Measurements from ENCODE around the gene CARD19.
"Not testable (repeated sequence)": the region's sequence is repeated elsewhere in the genome, so short reads cannot be mapped to it uniquely, and the experiment has no call there.

The CARD19 gene

DNA sequence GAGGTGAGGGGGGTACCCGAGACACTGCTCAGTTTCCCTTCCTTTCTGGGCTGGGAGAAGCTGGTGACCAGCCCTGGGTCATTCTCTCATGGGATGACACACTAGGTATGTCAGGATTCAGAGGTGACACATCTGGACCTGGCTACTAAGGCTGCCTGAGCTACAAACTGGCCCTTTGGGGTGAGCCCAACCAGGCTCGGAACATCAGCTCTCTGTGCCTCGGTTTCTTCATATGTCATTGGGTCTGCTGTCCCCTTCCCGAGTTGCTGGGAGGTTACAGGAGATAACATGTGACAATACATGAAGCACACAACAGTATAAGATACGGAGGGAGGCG, 11.8 kb downstream of the CARD19 start:
- no peak for DNase-seq

DNA sequence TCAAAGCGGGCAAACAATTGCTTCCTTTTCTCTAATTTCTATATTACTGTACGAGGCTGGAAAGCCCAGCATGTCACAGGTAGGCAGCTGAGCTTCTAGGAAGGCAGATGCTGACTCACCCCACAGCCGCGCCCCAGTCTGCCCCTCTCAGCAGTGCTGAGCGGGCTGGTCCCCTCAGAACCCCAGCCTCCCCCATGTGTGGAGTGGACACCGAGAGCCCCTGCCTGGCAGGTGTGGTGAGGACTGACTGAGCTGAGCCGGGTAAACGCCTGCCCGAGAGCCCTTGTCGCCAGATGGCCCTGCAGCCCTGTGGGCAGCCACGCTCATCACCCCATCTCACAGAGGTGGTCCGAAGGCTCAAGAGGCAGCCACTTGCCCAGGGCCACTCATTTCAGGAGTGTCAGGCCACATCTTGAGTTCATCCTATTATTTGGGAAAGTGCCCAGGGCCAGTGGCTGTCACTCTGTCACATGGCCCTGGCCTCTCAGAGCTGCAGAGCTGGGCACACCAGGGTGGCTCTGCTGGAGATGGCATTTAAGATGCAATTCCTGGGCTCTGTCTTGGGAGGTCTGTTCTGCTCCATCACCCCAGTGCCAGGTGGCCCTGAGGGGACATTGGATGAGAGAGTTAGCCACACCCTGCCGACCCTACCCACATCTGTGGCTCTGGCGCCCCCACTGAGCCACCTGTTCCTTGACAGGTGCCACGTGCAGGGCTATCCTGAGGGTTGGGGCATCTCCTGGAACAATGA, 12.4 kb downstream of the CARD19 start:
- DNase-seq: no peak

DNA sequence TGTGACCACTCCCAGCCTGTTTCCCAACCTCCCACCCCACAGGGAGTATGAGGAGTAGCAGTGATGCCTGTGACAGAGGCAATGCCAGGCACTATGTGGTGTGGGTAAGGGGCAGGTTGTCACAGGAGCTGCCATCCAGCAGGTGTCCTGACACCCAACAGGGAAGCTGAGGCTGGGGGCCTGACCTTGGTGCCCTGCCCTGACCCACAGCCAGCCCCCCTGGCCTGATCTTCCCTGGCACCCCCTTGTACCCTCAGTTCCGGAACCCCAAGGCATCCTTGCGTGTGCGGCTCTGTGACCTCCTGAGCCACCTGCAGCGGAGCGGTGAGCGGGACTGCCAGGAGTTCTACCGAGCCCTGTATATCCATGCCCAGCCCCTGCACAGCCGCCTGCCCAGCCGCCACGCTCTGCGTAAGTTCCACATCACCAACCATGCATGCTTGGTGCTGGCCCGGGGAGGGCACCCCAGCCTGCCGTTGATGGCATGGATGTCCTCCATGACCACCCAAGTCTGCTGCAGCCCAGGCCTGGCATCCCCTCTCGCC, 14.4 kb downstream of the CARD19 start:
- DNase-seq: no peak

DNA sequence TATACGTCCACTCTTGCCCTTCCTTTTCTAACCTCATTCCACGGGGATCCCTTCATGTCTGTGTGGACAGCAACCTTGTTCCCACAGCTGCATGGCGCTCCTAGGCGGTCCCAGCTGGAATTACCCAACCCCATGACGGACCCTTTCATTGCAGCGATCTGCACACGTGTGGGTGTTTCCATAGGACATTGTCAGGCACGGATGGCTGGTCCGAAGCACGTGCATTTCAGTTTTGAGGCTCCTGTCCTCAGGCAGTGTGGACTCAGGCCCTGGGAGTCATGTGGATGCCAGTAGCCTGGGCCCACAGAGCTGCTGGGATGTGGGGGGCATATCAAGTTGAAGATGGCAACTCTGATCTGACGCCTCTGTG, 15.0 kb downstream of the CARD19 start:
- no peak for DNase-seq

DNA sequence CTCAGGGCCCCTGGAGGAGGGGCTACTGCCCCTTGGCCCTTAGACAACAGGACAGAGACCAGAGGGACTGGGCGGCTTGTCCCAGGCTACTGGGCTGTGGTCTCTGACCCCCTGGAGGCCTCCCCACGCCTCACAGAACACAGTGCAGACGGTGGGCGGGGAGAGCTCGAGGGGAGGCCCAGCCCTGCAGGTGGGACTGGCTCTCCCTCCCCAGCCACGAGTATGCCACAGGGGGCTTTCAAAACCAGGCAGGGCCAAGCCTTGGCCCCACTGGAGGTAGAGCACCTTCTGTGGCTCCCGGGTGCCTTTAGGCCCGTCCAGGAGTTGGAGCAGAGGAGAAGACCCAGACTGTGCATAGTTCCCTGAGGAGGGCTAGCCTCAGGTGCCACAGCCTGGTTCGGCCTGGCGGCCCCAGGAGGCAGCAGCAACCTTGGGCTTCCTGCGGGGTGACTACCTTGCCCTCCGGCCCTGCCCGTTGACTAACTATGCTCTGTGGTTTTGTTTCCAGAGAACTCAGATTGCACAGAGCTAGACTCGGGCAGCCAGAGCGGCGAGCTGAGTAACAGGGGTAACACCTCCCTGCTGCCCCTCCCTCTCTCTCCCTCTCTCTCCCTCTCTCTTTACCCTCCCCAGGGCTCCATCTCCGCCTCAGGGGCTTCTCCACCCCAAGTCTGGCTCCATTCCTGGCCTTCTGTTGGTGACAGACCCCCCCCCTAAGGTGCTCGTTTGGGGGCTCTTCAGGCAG, 15.5 kb downstream of the CARD19 start:
- no peak for DNase-seq

DNA sequence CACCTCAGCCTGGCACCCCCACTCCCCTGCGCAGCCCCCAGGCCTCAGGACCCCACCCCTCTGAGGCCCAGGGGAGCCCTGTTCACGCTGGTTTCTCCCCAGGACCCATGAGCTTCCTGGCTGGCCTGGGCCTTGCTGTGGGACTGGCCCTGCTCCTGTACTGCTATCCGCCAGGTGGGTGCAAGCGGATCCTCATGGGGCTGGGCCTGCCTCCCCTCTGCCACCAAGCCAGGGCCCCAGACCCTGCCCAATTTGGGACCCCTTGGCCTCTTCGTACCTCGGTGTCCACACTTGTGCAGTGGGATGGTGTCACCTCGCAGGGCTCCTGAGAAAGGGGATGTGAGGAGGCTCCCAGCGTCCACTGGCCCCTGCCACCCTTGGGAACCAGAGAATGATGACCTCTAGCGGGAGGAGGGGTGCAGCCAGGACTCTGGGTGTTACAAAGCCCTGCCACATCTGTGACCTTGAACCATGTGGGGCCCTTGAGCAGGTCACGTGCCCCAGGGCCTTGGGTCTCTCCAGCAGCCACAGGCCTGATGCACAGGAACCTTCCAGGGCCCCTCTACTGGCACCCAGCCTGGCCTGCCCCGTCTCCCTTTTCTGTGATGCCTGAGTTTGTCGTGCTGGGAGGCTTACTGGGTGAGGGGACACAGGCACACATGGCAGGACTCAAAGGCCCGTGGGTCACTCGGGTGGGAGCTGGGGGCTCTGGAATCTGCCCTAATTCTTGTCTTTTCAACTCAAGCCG, 16.3 kb downstream of the CARD19 start:
- no peak for DNase-seq

DNA sequence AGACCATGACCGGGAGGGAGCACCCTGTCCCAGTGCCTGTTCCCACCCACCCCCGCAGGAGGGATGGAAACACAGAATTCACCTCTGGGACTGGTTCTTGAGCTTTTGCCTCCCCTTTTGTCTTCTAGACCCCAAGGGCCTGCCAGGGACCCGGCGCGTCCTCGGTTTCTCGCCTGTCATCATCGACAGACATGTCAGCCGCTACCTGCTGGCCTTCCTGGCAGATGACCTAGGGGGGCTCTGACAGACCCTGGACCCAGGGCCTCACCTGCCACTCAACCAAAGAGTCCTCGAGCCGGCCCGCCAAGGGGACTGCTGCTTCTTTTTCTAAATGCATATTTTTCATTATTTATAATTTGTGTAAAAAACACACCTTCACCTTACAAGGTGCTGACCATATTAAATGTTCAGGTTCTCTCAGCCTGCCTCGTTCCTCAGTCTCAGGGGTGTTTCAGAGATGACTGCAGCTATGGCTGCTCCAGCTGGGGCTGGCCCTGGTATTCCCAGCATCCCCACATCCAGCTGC, 16.9 kb downstream of the CARD19 start:
- DNase-seq: no peak

DNA sequence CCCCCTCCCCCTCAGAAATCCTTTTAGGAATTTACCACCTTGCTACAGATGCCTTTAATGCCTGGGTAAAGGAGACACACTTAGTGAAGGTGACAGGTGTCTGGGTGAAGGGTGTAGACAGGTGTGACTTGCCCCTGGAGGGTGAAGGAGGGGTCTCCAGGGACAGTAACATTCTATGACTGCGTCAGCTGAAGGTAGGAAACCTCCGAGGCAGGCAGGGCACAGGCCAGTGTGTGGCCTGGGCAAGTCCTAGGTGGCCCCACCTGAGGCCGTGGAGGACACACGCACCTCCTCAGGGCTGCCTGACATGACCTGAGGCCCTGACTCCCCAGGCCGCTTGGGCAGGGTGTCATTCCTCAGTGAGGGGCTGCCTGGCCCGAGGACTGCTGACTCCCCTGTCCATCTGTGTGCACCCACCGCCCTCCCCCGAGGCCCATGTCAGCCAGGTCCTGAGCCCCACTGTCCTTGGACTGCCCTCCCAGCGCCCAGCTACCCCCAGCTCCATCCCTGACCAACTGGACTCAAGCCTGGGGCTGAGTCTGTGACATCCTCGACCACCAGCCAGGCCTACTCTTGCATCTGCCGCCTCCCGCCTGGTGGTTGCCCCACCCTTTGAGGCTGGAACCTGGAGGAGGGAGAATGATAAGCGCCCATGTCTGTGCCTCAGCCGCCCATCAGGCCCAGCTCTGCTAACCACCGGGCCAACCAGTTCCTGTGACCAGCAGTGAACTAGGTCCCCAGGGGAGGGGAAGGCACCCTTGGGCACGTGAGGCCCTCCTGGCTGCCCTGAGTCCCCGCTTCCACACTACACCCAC, 18.4 kb downstream of the CARD19 start:
- DNase-seq: no peak

DNA sequence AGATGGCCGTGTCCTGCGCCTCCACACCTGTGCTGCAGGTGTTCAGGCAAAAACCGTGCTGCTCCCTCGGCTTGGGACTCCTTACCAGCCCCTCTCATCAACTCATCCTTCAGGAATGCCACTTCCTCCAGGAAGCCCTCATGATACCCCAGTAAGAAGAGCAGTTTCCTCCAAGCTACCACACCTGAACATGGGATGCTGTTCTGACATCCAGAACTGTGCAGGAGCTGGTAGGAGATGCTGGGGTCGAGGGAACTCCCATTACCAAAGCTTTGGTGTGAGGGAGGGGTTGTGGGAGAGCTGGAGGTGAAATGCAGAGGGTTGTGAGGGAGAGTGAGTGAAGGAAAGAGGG, 18.9 kb downstream of the CARD19 start:
- no peak for DNase-seq

DNA sequence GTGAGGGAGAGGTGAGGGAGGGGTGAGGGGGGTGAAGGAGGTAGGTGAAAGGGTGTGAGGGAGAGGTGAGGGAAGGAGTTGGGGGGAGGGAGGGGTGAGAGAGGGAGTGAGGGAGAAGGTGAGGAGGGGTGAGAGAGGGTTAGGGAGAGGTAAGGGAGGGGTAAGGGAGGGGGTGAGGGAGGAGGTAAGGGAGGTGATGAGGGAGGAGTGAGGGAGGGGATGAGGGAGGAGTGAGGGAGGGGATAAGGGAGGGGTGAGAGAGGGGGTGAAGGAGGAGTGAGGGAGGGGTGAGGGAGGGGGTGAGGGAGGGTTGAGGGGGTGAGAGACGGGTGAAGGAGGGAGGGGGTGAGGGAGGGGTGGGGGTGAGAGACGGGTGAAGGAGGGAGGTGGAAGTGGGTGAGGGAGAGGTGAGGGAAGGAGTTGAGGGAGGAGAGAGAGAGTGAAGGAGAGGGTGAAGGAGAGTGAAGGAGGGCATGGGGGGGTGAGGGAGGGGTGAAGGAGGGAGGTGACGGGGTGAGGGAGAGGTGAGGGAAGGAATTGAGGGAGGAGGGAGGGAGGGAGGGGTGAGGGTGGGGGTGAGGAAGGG, 19.6 kb downstream of the CARD19 start:
- DNase-seq: no peak

DNA sequence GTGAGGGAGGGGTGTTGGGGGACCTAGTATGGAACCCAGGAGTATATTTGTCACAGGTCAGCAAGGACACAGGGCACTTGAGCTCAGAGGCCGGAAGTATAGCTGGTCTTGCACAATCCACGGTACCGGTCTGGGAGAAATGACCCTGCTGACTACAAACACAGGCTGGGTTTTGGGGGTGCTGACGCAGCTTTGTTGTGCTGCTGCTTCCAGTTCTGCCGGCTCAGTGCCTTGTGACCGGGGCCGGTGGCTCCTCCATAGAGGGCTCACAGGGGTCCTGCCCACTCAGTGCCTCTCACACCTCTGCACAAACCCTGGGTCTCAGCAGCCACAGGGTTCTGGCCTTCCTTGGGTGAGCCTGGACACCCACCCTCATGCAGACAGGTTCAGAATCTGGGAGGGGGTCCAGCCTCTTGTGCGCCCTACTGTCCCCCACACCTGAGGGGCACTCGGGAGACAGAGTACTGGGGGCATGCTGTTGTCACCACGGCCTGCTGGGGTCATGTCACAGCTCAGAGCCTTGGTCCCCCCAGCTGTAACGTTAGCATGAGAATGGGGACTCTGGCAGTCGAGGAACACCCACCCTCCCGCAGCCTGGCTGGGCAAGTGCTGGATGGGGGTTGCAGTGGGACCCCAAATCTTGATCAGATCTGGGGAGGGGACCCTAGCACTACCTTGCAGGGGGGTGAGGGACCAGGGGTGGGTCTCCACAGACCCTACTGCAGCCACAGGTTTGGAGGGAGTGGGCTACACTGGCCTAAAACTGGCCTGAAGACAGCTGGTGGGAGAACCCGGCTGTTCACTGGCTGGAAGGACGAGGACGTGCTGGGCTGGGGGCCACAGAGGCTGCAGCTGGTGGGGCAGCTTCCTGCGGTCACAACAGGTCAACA, 20.3 kb downstream of the CARD19 start:
- DNase-seq: no peak

DNA sequence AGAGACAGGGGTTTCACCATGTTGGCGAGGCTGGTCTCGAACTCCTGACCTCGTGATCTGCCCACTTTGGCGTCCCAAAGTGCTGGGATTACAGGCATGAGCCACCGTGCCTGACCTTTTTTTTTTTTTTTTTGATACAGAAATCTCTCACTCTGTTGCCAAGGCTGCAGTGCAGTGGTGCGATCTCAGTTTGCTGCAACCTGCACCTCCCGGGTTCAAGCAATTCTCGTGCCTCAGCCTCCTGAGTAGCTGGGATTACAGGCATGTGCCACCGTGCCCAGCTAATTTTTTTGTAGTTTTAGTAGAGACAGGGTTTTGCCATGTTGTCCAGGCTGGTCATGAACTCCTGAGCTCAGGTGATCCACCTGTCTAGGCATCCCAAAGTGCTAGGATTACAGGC, 21.5 kb downstream of the CARD19 start:
- not testable (repeated sequence) for DNase-seq

DNA sequence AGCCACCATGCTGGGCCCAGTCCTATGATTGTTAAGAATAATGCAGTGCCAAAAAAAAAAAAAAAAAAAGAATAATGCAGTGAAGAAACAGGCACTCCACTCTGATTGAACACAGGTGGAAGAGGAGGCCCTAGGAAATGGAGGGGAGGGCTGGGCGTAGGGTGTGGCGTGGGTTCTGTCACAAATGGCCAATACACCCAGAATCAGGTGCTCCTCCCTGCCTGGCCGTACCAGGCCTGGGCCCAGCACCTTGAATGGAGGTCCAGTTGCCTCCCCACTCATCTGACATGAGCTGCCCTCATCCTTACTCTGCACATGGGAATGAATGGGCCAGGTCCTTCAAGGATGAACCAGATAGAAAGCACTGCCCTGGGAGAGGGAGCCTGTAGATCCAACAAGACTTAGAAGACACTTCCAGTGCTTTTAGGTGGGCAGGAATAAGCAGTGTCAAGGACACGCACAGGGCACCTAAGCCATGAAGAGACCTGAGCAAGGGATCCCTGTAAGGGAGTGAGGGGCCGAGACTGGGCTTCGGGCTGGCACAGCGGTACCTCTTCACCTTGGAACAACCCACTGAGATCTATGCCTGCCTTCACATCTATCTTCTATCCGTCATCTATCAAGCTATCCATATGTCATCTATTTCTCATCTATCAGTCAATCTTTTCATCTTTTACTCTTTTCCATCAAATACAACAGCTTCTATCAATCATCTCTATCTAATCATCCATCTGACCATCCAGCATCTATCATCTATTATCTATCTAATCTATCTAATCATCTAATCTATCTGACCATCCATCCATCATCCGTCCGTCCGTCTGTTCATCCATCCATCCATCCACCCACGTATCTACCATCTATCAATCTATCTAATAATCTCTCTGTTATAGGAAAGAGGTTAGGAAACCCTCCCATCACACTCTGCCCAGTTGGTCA, 22.2 kb downstream of the CARD19 start:
- no peak for DNase-seq

DNA sequence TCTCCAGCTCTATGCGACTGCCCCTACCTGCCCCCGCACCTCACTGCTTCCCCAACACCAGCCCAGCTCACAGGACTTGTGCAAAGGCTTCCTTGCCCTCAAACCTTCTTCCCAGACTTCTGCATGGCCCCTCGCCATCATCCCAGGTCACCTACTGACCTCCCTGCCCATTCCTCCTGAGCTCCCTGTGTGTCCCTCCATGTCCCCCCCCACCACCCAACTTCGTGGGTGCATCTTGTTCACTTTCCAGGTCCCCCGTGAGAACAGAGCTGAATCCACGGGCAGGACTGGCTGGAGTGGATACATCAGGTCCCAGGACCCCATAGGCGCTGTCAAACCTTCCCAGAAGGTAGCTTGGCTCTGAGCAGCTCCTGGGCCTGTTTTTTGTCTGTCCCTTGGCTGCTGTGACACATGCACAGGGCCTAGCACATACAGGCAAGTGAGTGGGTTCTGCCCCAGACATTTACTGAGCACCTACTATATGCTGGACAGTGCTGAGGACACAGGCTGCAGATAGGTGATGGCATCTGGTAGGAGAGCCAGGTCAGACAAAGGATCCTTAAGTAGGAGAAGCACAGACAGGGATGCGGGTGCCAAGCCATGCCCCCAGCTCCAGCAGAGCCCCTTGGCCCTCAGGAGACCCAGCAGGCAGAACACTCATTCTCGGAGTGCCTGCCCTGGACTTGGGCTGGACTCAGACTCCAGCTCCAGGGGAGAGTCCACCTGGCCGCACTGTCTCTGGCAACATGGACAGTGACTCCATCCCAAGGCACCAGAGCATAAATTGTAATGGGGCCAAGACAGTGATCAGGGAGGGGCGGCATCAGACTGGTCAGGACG, 23.1 kb downstream of the CARD19 start:
- no peak for DNase-seq

DNA sequence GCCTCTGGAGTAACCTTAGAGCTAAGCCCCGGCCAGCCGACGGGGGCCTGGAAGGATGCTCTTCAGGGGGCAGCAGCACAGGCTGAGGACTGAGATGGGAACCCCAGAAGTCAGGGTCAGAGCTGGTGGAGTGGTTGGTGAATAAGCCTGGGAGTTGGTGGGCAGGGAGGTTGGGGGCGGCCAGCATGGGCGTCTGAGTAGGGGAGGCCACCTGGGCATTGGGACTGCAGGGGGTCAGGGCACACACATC, 23.6 kb downstream of the CARD19 start:
- DNase-seq: no peak

DNA sequence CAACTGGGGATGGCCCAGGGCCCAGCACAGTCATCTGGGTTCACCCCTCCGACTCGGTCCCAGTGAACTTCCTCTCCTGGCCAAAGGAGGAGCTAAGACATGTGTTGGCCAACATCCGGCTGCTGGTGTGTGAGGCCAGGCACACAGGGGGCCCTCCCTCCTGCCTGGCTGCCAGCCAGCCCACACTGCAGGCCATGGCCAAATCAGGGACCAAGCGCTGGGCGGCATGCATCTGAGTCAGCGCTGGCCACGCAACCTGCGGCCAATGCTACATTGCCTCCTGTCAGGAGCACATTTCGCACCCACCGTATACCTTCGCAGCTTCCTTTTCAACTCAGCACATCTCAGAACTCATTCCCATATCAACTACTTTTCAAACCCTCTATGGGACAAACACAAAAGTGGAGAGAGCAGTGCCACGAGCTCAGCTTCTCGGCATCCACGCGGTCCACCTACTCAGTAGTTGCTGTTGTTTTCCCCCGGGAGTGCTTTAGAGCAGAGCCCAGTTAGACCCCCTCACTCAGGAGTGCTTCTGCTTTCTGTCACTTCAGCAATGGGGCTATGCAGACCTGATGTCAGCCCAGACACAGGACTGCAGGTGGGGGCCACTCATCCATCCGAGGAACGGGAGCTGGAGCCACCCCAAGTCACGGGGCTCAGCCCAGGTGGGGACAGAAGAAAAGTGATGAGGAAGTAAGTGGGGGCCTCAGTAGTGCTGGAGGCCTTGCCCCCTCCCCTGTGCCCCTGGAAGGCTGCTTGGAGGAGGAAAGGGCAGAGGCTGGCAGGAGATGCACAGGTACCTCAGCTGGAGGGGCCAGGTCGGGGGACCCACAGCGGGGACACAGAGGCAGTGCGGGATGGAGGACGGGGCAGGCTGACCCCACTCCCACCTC, 24.2 kb downstream of the CARD19 start:
- peak; percentile 83 for DNase-seq

DNA sequence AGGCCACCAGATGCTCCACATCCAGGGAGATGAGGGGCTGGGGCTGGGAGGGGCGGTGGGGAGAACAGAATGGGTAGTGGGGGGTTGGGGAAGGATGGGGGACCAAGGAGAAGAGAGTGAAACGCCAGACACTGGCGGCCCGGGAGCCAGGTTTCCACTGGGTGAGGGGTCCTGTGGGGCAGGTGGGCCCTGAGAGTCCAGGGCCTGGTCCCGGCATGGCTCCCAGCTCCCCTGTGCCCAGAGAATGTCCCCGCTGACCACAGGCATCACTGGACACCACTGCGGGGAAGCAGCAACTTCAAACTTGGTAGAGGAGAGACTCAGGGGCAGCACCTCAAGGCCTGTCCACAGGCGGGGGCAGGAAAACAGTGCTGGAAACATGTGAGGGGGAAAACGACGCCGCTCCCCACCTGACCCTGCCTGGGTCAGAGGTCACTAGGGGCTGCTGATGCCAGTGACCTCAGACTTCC, 24.9 kb downstream of the CARD19 start:
- no peak for DNase-seq
